Activated gamma-delta T cell (primary cell): Measurements from ENCODE around the gene OSTN.

ENCODE experiments used
- DNase-seq: peaks from one replicate; lab custom pipeline; 2025; lab: John Stamatoyannopoulos, UW

Gene OSTN

DNA sequence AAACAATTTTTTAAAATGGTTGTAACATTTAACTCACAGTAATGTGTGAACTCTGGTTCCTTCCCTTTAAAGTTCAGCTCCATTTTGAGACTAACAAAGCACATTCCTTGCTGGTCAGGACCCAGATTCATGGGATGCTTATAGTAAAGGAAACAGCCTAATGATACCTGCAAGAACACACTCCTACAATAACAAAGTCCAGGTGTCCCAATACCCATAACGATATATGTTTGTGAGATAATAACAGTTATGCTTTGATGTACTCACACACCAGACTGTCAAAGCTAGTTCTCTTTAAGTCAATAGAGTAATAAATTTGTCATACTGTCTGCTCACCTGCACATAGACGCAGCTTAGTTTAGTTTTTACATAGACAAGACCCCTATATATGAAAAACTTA, 114.3 kb downstream of the OSTN start:
- no peak for DNase-seq

DNA sequence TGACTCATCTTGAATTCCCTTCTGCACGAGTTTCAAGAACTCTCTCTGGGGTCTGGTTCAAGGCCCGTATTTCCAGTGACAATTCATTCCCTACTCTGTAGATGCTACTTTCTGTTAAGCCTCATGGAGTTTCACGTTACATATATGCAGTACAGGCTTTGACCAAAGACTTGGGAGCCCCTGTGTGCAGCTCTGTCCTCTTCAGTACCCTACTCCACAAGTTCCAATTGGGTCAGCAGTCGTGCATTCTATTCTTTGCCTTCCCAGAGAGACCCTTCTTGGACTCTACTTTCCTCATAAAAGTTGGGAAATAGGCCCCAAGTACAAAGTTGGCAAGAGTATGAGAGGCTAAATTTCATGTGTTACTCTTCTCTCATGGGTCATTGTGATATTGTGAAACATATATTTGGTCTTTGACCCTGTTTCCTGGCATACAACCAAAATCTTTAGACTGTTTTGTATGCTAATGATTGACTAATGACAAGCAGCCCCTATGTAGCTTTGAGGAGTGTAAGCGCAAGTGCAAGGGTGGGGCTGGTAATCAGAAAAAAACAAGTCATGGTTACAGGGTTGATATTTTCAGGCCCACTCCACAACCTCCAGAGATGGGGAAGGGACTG, 115.2 kb downstream of the OSTN start:
- no peak for DNase-seq
